ENCODE measurements around the gene PRRC2A. TPM values are rescaled to one million over a fixed set of nuclear protein-coding genes. Genes with fewer than 3 reads are reported as not detected.

Gene PRRC2A
- polyA plus RNA-seq, 2 of the 4 experiments (the other 2 are of a cell fraction): 28.0 to 61.1 TPM

- ChIA-PET POLR2A (no interaction called here), CTCF (interaction anchor here (0.7 to 2.2 kb wide), 3 partner anchors 9 to 87 kb away, joined by 3 to 8 read pairs (median 7); partner anchors contain the start of genes ATP6V1G2 and NFKBIL1)
- no peak overlapping the region for H3K4me3 ChIP-seq
- no peaks in the 10 kb centered on the region for H3K4me1 ChIP-seq
- 88% methylated on average over 3 of the region's 3 CpGs for WGBS (ENCODE audit: missing lambda C conversion rate)
- H3K9me3 ChIP-seq: no peaks in the 10 kb centered on the region
- no peak for ATAC-seq
- no peak overlapping the region for H3K4me2 ChIP-seq
- no peak for FAIRE-seq
- TF ChIP-seq KDM5A (IDR thresholded peaks at IDR 0.05) (no peak), ELK1 (IDR thresholded peaks at IDR 0.05; ENCODE audit: low read depth, low read length) (no peak), MAFK (IDR thresholded peaks at IDR 0.05; ENCODE audit: partially characterized antibody) (no peak), SREBF2 (IDR thresholded peaks at IDR 0.05) (no peak), HDAC2 (IDR thresholded peaks at IDR 0.05) (no peak), FOSB (CRISPR knock-in tag; IDR thresholded peaks at IDR 0.05) (no peak)
- H3K27ac ChIP-seq: no peak overlapping the region
- no peak for DNase-seq (ENCODE audit: low read depth in 1 of 2, low spot score in 1 of 2)
Measured at GRCh38 chr6:31634131-31634530, 13.6 kb downstream of the PRRC2A start.

- no peaks in the 10 kb centered on the region for H3K9me3 ChIP-seq
- H3K4me1 ChIP-seq: no peaks in the 10 kb centered on the region
- no peak for ATAC-seq
- H3K27ac ChIP-seq: no peak overlapping the region
- CTCF ChIA-PET: interaction anchor here (1.8 to 2.2 kb wide), 2 partner anchors 19 to 88 kb away, joined by 7 to 8 read pairs; partner anchors contain the start of genes ATP6V1G2 and NFKBIL1
- DNase-seq (ENCODE audit: low read depth in 1 of 2, low spot score in 1 of 2): no peak
- no peak overlapping the region for H3K4me3 ChIP-seq
- 84% methylated on average over 11 of the region's 11 CpGs for WGBS (ENCODE audit: missing lambda C conversion rate)
- no peak overlapping the region for H3K4me2 ChIP-seq
- FAIRE-seq: no peak
- TF ChIP-seq FOXS1 (CRISPR knock-in tag; IDR thresholded peaks at IDR 0.05) (no peak), FOSL2 (IDR thresholded peaks at IDR 0.05) (no peak), FOSL2 (CRISPR knock-in tag; IDR thresholded peaks at IDR 0.05) (no peak), HOXB13 (CRISPR knock-in tag; IDR thresholded peaks at IDR 0.05; ENCODE audit: low read depth) (no peak), TFCP2L1 (CRISPR knock-in tag; IDR thresholded peaks at IDR 0.05) (no peak), RARB (CRISPR knock-in tag; IDR thresholded peaks at IDR 0.05) (no peak)
- POLR2A ChIA-PET: interaction anchor here (1.5 kb wide), 1 partner anchor 17 kb away, joined by 3 read pairs; no protein-coding TSS in a partner anchor
Measured at GRCh38 chr6:31634969-31635575, 14.6 kb downstream of the PRRC2A start.

GRCh38 chr6:31636698-31637596 is 16.4 kb downstream of the PRRC2A start:
- DNase-seq (ENCODE audit: low read depth in 1 of 2, low spot score in 1 of 2): no peak
- no peaks in the 10 kb centered on the region for H3K9me3 ChIP-seq
- H3K4me2 ChIP-seq: no peak overlapping the region
- H3K4me1 ChIP-seq: no peaks in the 10 kb centered on the region
- no peak for FAIRE-seq
- ATAC-seq: no peak
- ChIA-PET CTCF (no interaction called here), POLR2A (interaction anchor here (1.6 kb wide), 1 partner anchor 24 kb away, joined by 4 read pairs; the partner anchor contains the start of gene C6orf47)
- no peak overlapping the region for H3K4me3 ChIP-seq
- WGBS (ENCODE audit: missing lambda C conversion rate): 87% methylated on average over 18 of the region's 27 CpGs
- no peak for TF ChIP-seq FOSB (CRISPR knock-in tag; IDR thresholded peaks at IDR 0.05)
- TF ChIP-seq RCOR1 (IDR thresholded peaks at IDR 0.05; ENCODE audit: low read depth, low read length): no peak
- no peak for TF ChIP-seq ZFP36 (IDR thresholded peaks at IDR 0.05; ENCODE audit: borderline replicate concordance, partially characterized antibody)
- no peak for TF ChIP-seq NFE2L2 (conservative IDR thresholded peaks at IDR 0.05; ENCODE audit: low read length)
- no peak for TF ChIP-seq NPAS2 (CRISPR knock-in tag; IDR thresholded peaks at IDR 0.05; ENCODE audit: borderline replicate concordance)
- no peak for TF ChIP-seq CBX2 (IDR thresholded peaks at IDR 0.05; ENCODE audit: borderline replicate concordance, low read depth)
- no peak for TF ChIP-seq HOXB5 (CRISPR knock-in tag; IDR thresholded peaks at IDR 0.05)
- no peak for TF ChIP-seq TFCP2L1 (CRISPR knock-in tag; IDR thresholded peaks at IDR 0.05)
- no peak for TF ChIP-seq ESRRA (IDR thresholded peaks at IDR 0.05; ENCODE audit: borderline replicate concordance, low read length)
- TF ChIP-seq BHLHE40 (IDR thresholded peaks at IDR 0.05; ENCODE audit: low read depth, low read length): no peak
- TF ChIP-seq FOSL2 (IDR thresholded peaks at IDR 0.05): no peak
- no peak for TF ChIP-seq FOSL2 (CRISPR knock-in tag; IDR thresholded peaks at IDR 0.05)
- TF ChIP-seq HMGXB4 (CRISPR knock-in tag; IDR thresholded peaks at IDR 0.05; ENCODE audit: borderline replicate concordance): no peak
- no peak overlapping the region for H3K27ac ChIP-seq
